GM23338 (cell line): Measurements from ENCODE around the gene FARS2. TPM values are rescaled to one million over a fixed set of nuclear protein-coding genes. Genes with fewer than 3 reads are reported as not detected.

Experiments used
- ATAC-seq: fragments of 200-7000 bp; cut with Tn5 transposase; 3 replicates; pipeline ENCODE4 v1.9.1; 2020
- DNase-seq: peaks from one replicate; pipeline ENCODE4 v3.0.0-alpha.2; 2015; ENCODE audit warnings: low spot score
- H2AFZ ChIP-seq: fragments of 200-600 bp; sonication (generic); 2 replicates; pipeline ENCODE4 v1.8.0; 2016; ENCODE audit warnings: antibody characterized with exemption, mild to moderate bottlenecking, moderate library complexity
- H3F3A ChIP-seq: fragments of 200-600 bp; sonication (generic); replicated peaks from 2 replicates; pipeline ENCODE4 v1.8.0; 2017; ENCODE audit warnings: antibody characterized with exemption, mixed run types, low read depth
- H3K27ac ChIP-seq: fragments of 200-600 bp; sonication (generic); 2 replicates; pipeline ENCODE4 v1.6.1; 2016; ENCODE audit warnings: low read depth
- H3K27me3 ChIP-seq: fragments of 200-600 bp; sonication (generic); 2 replicates; pipeline ENCODE4 v1.8.0; 2016; ENCODE audit warnings: mild to moderate bottlenecking, mixed run types, moderate library complexity; ENCODE audit not compliant: insufficient read depth
- H3K36me3 ChIP-seq: fragments of 200-600 bp; sonication (generic); 2 replicates; pipeline ENCODE4 v1.8.0; 2016; ENCODE audit warnings: mild to moderate bottlenecking; ENCODE audit not compliant: insufficient read depth
- H3K4me1 ChIP-seq: fragments of 200-600 bp; sonication (generic); 2 replicates; pipeline ENCODE4 v1.8.0; 2016; ENCODE audit warnings: mild to moderate bottlenecking, moderate library complexity; ENCODE audit not compliant: insufficient read depth
- H3K4me2 ChIP-seq: fragments of 200-600 bp; sonication (generic); 2 replicates; pipeline ENCODE4 v1.7.1; 2017; ENCODE audit warnings: mixed run types
- H3K4me3 ChIP-seq: fragments of 200-600 bp; sonication (generic); 2 replicates; pipeline ENCODE4 v1.6.1; 2016; ENCODE audit warnings: mixed run types
- H3K79me2 ChIP-seq: fragments of 200-600 bp; sonication (generic); replicated peaks from 2 replicates; pipeline ENCODE4 v1.8.0; 2017; ENCODE audit warnings: mild to moderate bottlenecking; ENCODE audit not compliant: insufficient read depth
- H3K9me2 ChIP-seq: fragments of 200-600 bp; sonication (generic); 2 replicates; pipeline ENCODE4 v1.8.0; 2017; ENCODE audit not compliant: insufficient read depth
- H4K20me1 ChIP-seq: fragments of 200-600 bp; sonication (generic); replicated peaks from 2 replicates; pipeline ENCODE4 v1.8.0; 2017; ENCODE audit warnings: mild to moderate bottlenecking; ENCODE audit not compliant: insufficient read depth
- H3K27ac Mint-ChIP-seq: 2 replicates; pipeline ENCODE4 v1.8.0; 2020; ENCODE audit warnings: inconsistent platforms, mild to moderate bottlenecking, moderate library complexity, mixed read lengths
- H3K27me3 Mint-ChIP-seq: 3 replicates; pipeline ENCODE4 v1.8.0; 2022; ENCODE audit warnings: low read depth, mild to moderate bottlenecking, moderate library complexity, mixed read lengths, inconsistent platforms; ENCODE audit not compliant: insufficient read depth, poor library complexity
- H3K36me3 Mint-ChIP-seq: 3 replicates; pipeline ENCODE4 v1.8.0; 2021; ENCODE audit warnings: low read depth, mild to moderate bottlenecking, inconsistent platforms, moderate library complexity, mixed read lengths
- H3K4me1 Mint-ChIP-seq: 3 replicates; pipeline ENCODE4 v1.8.0; 2020; ENCODE audit warnings: mild to moderate bottlenecking, inconsistent platforms, mixed read lengths
- H3K4me3 Mint-ChIP-seq: 3 replicates; pipeline ENCODE4 v1.8.0; 2021; ENCODE audit warnings: moderate library complexity, mild to moderate bottlenecking, inconsistent platforms, mixed read lengths
- H3K9me3 Mint-ChIP-seq: 3 replicates; pipeline ENCODE4 v1.8.0; 2020; ENCODE audit warnings: moderate library complexity, mild to moderate bottlenecking, inconsistent platforms, mixed read lengths
- CREB1 ChIP-seq: fragments of 250-450 bp; sonication (Bioruptor Pico); IDR thresholded peaks from 2 replicates; pipeline ENCODE4 v1.5.0; 2020; ENCODE audit warnings: low read depth, mild to moderate bottlenecking, moderate library complexity
- EZH2 ChIP-seq: fragments of 200-600 bp; sonication (generic); IDR thresholded peaks from one replicate; pipeline ENCODE4 v1.8.0; 2017; ENCODE audit warnings: antibody characterized with exemption, mild to moderate bottlenecking, low read depth; ENCODE audit not compliant: unreplicated experiment
- JUNB ChIP-seq: IDR thresholded peaks from one replicate; pipeline ENCODE4 v1.6.1; 2016; ENCODE audit warnings: antibody characterized with exemption; ENCODE audit not compliant: unreplicated experiment
- NANOG ChIP-seq: IDR thresholded peaks from 2 replicates; pipeline ENCODE4 v1.6.1; 2016; ENCODE audit warnings: antibody characterized with exemption, borderline replicate concordance
- POLR2AphosphoS5 ChIP-seq: IDR thresholded peaks from 2 replicates; pipeline ENCODE4 v1.6.1; 2016; ENCODE audit warnings: antibody characterized with exemption, low read depth
- STAT1 ChIP-seq: IDR thresholded peaks from one replicate; pipeline ENCODE4 v1.6.1; 2016; ENCODE audit warnings: antibody characterized with exemption; ENCODE audit not compliant: unreplicated experiment
- ZNF114 ChIP-seq: fragments of 250-450 bp; sonication (Bioruptor Pico); IDR thresholded peaks from 2 replicates; pipeline ENCODE4 v1.5.0; 2020; ENCODE audit warnings: mild to moderate bottlenecking, moderate library complexity
- ZNF331 ChIP-seq: fragments of 250-450 bp; sonication (Bioruptor Pico); IDR thresholded peaks from 2 replicates; pipeline ENCODE4 v1.5.0; 2020; ENCODE audit warnings: low read depth, mild to moderate bottlenecking, moderate library complexity
- polyA plus RNA-seq: library from polyadenylated mRNA; unstranded; fragments of >200 nt; fragmentation: Nextera tagmentation; extraction: Ambion mirVana; gene quantifications from 2 replicates; pipeline ENCODE4 v1.2.1, GENCODE V29; 2016
- total RNA-seq: library from RNA; depleted of rRNA; stranded (reverse); fragments of >200 nt; shearing (Covaris generic); gene quantifications from 2 replicates; pipeline ENCODE4 v1.2.3, GENCODE V29; 2014
- TF ChIP-seq, protein P1 (sequence below), 2 experiments: fragments of 200-600 bp in 1 of 2; sonication (generic) in 1 of 2; conservative IDR thresholded peaks; 2 replicates each; pipeline versions ENCODE4 v1.5.1 to v1.6.1; 2016 to 2017; ENCODE audit warnings: antibody characterized with exemption in 2 of 2, low read depth in 2 of 2, mild to moderate bottlenecking in 2 of 2, moderate library complexity in 1 of 2
- TF ChIP-seq, protein P2 (sequence below): fragments of 250-450 bp; sonication (Bioruptor Pico); IDR thresholded peaks from 2 replicates; pipeline ENCODE4 v1.5.0; 2020; ENCODE audit warnings: mild to moderate bottlenecking, moderate library complexity
- TF ChIP-seq, protein P3 (sequence below): IDR thresholded peaks from 2 replicates; pipeline ENCODE4 v1.6.1; 2016; ENCODE audit warnings: antibody characterized with exemption

The FARS2 gene
- total and polyA plus RNA-seq, 2 experiments from 2014 or later, result 7.6 to 19.0 TPM

DNA sequence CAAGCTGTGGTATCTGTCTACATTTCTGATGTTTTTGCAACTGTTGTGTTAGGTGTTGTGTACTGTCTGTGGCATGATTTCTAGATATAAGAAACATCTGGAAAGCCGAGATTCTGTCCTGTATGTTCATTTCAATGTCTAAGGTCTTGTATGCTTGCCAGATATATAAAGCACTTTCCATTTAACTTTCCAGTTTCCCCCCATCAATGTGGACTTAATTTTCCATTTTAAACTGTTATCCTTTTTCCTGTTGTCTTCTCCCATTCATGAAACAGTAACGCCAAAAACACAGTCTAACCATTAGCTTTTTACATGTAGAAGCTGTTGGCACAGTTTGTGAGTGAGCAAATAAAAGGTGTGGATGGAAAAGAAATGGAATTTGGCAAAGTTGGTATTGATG, 181.6 kb downstream of the FARS2 start:
- Histone ChIP-seq H3K9me2 (no peaks in the 10 kb centered on the region), H3K4me3 (no peak overlapping the region), H3K27ac (no peak overlapping the region), H3K4me2 (no peak overlapping the region), H3F3A (no peaks in the 10 kb centered on the region), H3K36me3 (no peaks in the 10 kb centered on the region), H3K79me2 (peaks cover 12% of the 10 kb centered on the region; the same call in 1 of the 2 replicates), H3K27me3 (no peaks in the 10 kb centered on the region), H2AFZ (no peak overlapping the region), H4K20me1 (no peaks in the 10 kb centered on the region), H3K4me1 (peaks cover 18% of the 10 kb centered on the region)
- no peak for ATAC-seq
- no peaks in the 10 kb centered on the region for H3K9me3 Mint-ChIP-seq
- no peaks in the 10 kb centered on the region for H3K36me3 Mint-ChIP-seq
- H3K27ac Mint-ChIP-seq, result no peak overlapping the region
- peaks cover 32% of the 10 kb centered on the region for H3K4me1 Mint-ChIP-seq
- no peak overlapping the region for H3K4me3 Mint-ChIP-seq
- no peak for DNase-seq
- TF ChIP-seq ZNF114 (no peak), STAT1 (no peak)
- TF ChIP-seq, protein P1, sequence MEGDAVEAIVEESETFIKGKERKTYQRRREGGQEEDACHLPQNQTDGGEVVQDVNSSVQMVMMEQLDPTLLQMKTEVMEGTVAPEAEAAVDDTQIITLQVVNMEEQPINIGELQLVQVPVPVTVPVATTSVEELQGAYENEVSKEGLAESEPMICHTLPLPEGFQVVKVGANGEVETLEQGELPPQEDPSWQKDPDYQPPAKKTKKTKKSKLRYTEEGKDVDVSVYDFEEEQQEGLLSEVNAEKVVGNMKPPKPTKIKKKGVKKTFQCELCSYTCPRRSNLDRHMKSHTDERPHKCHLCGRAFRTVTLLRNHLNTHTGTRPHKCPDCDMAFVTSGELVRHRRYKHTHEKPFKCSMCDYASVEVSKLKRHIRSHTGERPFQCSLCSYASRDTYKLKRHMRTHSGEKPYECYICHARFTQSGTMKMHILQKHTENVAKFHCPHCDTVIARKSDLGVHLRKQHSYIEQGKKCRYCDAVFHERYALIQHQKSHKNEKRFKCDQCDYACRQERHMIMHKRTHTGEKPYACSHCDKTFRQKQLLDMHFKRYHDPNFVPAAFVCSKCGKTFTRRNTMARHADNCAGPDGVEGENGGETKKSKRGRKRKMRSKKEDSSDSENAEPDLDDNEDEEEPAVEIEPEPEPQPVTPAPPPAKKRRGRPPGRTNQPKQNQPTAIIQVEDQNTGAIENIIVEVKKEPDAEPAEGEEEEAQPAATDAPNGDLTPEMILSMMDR (conservative IDR thresholded peaks at IDR 0.05; ENCODE audit: low read depth in 2 of 2), result no peak
- no peaks in the 10 kb centered on the region for H3K27me3 Mint-ChIP-seq

DNA sequence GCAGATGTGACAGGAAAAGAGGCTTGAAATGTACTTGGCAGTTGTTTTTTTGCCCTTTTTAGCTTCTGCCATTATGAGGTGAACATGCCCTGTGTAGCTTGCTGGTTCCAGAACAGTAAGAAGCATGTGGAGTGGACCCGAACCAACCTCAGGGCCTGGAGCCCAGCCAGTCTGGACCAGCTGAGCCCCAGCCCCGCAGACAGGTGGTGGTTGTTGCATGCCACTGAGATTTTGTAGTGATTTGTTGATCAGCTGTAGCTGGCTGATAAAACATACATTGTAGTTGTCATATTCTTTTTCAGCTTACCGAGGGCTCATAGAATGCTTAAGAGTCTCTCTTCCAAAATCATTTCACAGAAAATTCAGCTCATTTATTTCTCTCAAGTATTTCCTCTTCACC, 182.2 kb downstream of the FARS2 start:
- Mint-ChIP-seq H3K36me3 (no peaks in the 10 kb centered on the region), H3K9me3 (no peaks in the 10 kb centered on the region), H3K4me3 (no peak overlapping the region), H3K27me3 (no peaks in the 10 kb centered on the region), H3K27ac (peak overlapping the region; percentile 21; the same call in 1 of the 2 replicates), H3K4me1 (peaks cover 30% of the 10 kb centered on the region)
- no peaks in the 10 kb centered on the region for H3K27me3 ChIP-seq
- no peaks in the 10 kb centered on the region for H3K36me3 ChIP-seq
- peaks cover 12% of the 10 kb centered on the region; the same call in 1 of the 2 replicates for H3K79me2 ChIP-seq
- H2AFZ ChIP-seq, result no peak overlapping the region
- H4K20me1 ChIP-seq, result no peaks in the 10 kb centered on the region
- peaks cover 14% of the 10 kb centered on the region for H3K4me1 ChIP-seq
- no peak for DNase-seq
- peak; percentile 26; the same call in 2 of the 3 replicates for ATAC-seq
- no peak overlapping the region for H3K4me2 ChIP-seq
- no peak overlapping the region for H3K27ac ChIP-seq
- H3K4me3 ChIP-seq, result no peak overlapping the region
- no peaks in the 10 kb centered on the region for H3K9me2 ChIP-seq
- H3F3A ChIP-seq, result no peaks in the 10 kb centered on the region
- no peak for TF ChIP-seq CREB1 (CRISPR knock-in tag)
- no peak for TF ChIP-seq STAT1
- TF ChIP-seq JUNB, result no peak
- no peak for TF ChIP-seq POLR2AphosphoS5
- TF ChIP-seq ZNF114, result no peak
- TF ChIP-seq, protein P2, sequence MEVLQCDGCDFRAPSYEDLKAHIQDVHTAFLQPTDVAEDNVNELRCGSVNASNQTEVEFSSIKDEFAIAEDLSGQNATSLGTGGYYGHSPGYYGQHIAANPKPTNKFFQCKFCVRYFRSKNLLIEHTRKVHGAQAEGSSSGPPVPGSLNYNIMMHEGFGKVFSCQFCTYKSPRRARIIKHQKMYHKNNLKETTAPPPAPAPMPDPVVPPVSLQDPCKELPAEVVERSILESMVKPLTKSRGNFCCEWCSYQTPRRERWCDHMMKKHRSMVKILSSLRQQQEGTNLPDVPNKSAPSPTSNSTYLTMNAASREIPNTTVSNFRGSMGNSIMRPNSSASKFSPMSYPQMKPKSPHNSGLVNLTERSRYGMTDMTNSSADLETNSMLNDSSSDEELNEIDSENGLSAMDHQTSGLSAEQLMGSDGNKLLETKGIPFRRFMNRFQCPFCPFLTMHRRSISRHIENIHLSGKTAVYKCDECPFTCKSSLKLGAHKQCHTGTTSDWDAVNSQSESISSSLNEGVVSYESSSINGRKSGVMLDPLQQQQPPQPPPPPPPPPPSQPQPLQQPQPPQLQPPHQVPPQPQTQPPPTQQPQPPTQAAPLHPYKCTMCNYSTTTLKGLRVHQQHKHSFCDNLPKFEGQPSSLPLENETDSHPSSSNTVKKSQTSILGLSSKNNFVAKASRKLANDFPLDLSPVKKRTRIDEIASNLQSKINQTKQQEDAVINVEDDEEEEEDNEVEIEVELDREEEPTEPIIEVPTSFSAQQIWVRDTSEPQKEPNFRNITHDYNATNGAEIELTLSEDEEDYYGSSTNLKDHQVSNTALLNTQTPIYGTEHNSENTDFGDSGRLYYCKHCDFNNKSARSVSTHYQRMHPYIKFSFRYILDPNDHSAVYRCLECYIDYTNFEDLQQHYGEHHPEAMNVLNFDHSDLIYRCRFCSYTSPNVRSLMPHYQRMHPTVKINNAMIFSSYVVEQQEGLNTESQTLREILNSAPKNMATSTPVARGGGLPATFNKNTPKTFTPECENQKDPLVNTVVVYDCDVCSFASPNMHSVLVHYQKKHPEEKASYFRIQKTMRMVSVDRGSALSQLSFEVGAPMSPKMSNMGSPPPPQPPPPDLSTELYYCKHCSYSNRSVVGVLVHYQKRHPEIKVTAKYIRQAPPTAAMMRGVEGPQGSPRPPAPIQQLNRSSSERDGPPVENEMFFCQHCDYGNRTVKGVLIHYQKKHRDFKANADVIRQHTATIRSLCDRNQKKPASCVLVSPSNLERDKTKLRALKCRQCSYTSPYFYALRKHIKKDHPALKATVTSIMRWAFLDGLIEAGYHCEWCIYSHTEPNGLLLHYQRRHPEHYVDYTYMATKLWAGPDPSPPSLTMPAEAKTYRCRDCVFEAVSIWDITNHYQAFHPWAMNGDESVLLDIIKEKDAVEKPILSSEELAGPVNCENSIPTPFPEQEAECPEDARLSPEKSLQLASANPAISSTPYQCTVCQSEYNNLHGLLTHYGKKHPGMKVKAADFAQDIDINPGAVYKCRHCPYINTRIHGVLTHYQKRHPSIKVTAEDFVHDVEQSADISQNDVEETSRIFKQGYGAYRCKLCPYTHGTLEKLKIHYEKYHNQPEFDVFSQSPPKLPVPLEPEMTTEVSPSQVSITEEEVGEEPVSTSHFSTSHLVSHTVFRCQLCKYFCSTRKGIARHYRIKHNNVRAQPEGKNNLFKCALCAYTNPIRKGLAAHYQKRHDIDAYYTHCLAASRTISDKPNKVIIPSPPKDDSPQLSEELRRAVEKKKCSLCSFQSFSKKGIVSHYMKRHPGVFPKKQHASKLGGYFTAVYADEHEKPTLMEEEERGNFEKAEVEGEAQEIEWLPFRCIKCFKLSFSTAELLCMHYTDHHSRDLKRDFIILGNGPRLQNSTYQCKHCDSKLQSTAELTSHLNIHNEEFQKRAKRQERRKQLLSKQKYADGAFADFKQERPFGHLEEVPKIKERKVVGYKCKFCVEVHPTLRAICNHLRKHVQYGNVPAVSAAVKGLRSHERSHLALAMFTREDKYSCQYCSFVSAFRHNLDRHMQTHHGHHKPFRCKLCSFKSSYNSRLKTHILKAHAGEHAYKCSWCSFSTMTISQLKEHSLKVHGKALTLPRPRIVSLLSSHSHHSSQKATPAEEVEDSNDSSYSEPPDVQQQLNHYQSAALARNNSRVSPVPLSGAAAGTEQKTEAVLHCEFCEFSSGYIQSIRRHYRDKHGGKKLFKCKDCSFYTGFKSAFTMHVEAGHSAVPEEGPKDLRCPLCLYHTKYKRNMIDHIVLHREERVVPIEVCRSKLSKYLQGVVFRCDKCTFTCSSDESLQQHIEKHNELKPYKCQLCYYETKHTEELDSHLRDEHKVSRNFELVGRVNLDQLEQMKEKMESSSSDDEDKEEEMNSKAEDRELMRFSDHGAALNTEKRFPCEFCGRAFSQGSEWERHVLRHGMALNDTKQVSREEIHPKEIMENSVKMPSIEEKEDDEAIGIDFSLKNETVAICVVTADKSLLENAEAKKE, result no peak
- TF ChIP-seq, protein P1 (conservative IDR thresholded peaks at IDR 0.05; ENCODE audit: low read depth in 2 of 2), result no peak
- TF ChIP-seq, protein P3, sequence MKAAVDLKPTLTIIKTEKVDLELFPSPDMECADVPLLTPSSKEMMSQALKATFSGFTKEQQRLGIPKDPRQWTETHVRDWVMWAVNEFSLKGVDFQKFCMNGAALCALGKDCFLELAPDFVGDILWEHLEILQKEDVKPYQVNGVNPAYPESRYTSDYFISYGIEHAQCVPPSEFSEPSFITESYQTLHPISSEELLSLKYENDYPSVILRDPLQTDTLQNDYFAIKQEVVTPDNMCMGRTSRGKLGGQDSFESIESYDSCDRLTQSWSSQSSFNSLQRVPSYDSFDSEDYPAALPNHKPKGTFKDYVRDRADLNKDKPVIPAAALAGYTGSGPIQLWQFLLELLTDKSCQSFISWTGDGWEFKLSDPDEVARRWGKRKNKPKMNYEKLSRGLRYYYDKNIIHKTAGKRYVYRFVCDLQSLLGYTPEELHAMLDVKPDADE, result no peak
- TF ChIP-seq NANOG, result no peak
- TF ChIP-seq EZH2, result no peak
- no peak for TF ChIP-seq ZNF331 (CRISPR knock-in tag)
